HFF-Myc (cell line): ENCODE measurements around the gene DDX6.
"Not testable (repeated sequence)": the region's sequence is repeated elsewhere in the genome, so short reads cannot be mapped to it uniquely, and the experiment has no call there.

Experiments used
- DNase-seq: peaks from one replicate; pipeline ENCODE4 v3.0.0-alpha.2; 2011; ENCODE audit warnings: low read depth; ENCODE audit errors: extremely low read depth
- H3K4me3 ChIP-seq: replicated peaks from 2 replicates; pipeline ENCODE4 v1.5.1; 2011; ENCODE audit warnings: low read depth, mild to moderate bottlenecking, control low read depth, low read length
- TF ChIP-seq, protein P1 (sequence below): IDR thresholded peaks from 2 replicates; pipeline ENCODE4 v1.5.1; 2012; ENCODE audit warnings: mild to moderate bottlenecking, low read depth, low read length, control low read depth; ENCODE audit errors: missing control alignments

Gene DDX6, protein sequence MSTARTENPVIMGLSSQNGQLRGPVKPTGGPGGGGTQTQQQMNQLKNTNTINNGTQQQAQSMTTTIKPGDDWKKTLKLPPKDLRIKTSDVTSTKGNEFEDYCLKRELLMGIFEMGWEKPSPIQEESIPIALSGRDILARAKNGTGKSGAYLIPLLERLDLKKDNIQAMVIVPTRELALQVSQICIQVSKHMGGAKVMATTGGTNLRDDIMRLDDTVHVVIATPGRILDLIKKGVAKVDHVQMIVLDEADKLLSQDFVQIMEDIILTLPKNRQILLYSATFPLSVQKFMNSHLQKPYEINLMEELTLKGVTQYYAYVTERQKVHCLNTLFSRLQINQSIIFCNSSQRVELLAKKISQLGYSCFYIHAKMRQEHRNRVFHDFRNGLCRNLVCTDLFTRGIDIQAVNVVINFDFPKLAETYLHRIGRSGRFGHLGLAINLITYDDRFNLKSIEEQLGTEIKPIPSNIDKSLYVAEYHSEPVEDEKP

DNA sequence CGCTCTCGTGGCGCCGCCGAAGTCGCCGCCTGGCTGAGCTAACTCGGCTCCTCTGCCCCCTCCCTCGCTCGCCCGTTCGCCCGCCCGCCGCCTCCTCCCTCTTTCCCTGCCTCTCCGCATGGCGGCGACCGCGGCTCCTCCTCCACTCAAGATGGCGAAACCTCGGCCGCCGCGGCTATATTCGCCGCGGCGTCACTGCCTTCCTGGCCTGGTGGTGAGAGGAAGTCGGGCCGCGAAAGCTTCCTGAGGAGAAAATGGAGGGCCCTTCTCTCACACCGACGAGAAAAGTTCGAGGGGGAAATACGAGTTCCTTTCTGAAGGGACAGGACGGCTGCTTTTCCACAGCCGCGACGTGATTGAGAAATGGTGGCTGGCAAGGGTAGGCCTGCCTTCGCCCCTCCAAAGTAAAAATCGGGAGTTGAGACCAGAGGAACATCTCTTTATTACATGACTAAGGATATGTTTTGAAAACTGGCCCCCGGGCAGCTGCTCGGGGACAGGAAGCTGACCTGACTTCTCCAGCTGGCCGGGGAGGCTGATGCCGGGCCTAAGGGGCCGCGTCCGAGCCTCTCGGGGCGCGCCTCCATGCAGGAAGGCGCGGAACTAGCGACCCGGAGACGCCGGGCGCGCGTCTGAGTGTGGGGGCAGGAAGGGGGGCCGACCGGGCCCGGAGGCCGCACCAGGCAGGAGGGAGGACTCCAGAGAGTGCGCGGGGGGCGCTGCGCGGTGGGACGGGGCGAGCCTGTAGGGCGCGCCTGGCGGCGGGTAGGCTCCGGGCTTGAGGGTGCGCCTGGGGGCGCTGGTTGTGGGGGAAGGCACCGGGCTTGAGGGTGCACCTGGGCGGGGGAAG is at the start of gene DDX6:
Gene DDX6, minus strand, starts transcription at position 54 of the 850 bp plus-strand sequence. CDS start 4,913 bp downstream, outside the sequence.
- TF ChIP-seq, protein P1, sequence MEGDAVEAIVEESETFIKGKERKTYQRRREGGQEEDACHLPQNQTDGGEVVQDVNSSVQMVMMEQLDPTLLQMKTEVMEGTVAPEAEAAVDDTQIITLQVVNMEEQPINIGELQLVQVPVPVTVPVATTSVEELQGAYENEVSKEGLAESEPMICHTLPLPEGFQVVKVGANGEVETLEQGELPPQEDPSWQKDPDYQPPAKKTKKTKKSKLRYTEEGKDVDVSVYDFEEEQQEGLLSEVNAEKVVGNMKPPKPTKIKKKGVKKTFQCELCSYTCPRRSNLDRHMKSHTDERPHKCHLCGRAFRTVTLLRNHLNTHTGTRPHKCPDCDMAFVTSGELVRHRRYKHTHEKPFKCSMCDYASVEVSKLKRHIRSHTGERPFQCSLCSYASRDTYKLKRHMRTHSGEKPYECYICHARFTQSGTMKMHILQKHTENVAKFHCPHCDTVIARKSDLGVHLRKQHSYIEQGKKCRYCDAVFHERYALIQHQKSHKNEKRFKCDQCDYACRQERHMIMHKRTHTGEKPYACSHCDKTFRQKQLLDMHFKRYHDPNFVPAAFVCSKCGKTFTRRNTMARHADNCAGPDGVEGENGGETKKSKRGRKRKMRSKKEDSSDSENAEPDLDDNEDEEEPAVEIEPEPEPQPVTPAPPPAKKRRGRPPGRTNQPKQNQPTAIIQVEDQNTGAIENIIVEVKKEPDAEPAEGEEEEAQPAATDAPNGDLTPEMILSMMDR = peak; percentile 33
- no peak for DNase-seq

DNA sequence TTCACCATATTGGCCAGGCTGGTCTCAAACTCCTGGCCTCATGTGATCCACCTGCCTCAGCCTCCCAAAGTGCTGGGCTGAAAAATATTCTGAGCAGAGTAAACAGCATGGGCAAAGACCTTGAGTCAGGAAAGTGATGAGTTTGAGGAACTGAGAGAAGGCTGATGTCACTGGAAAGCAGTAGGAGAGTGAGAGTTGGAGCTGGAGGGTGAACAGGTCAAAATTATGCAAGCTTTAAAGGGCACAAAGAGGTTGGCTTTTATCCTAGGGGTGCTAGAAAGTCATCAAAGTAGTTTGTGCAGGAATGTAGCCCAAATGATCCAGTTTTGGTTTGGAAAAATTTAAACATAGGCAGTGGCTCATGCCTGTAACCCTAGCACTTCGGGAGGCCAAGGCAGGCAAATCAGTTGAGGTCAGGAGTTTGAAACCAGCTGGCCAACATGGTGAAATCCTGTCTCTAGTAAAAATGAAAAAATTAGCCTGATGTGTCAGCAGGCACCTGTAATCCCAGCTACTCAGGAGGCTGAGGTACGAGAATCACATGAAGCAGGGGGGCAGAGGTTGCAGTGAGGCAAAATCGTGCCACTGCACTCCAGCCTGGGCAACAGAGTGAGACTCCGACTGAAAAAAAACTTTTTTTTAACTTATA is 48.1 kb upstream of the DDX6 start:
- TF ChIP-seq, protein P1 = no peak
- H3K4me3 ChIP-seq = no peak overlapping the region
- no peak for DNase-seq

More for the DNA sequence above, at the start of gene DDX6:
- H3K4me3 ChIP-seq = peak within 1 kb of the TSS; percentile 83

DNA sequence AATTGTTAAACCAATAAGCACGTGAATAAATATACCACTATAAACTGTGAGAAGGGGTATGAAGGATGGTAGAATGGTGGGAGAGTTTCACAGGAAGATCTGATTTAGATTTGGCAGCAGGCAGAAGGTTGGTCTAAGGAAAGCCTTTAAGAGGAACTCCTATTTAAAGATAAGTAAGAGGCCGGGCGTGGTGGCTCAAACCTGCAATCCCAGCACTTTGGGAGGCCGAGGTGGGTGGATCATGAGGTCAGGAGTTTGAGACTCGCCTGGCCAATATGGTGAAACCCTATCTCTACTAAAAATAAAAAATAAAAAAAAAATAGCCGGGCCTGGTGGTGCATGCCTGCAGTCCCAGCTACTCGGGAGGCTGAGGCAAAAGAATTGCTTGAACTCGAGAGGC is 46.9 kb upstream of the DDX6 start:
- TF ChIP-seq, protein P1 = no peak
- H3K4me3 ChIP-seq = no peak overlapping the region
- DNase-seq = no peak

DNA sequence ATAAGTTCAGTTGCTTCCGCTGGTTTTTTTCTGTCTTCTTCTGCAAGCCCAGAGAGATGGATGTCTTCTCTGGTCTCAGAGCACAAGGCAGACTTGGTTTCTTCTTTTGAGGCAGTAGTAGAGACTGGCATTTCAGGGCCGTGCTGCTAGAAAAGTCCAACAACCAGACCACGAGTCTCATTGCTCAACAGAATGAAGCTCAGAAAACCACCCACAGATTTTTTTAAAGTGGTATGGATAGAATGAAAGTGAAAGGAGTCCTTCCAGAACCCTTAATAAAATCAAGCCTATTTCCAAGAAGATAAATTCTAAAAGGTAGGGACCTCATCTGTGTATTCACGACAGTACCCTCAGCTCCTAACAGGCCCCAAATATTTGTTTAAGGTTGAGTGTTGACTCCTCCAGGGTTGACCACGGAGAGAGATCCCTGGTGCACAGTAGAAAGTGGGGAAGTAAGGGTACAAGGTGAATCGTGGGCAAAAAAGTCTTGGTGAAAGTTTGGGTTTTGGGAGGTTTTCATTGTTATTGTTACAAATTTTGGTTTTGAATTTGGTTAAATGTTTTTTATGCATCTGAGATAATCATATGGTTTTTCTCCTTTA is 43.6 kb upstream of the DDX6 start:
- TF ChIP-seq, protein P1 = no peak
- no peak overlapping the region for H3K4me3 ChIP-seq
- DNase-seq = no peak

DNA sequence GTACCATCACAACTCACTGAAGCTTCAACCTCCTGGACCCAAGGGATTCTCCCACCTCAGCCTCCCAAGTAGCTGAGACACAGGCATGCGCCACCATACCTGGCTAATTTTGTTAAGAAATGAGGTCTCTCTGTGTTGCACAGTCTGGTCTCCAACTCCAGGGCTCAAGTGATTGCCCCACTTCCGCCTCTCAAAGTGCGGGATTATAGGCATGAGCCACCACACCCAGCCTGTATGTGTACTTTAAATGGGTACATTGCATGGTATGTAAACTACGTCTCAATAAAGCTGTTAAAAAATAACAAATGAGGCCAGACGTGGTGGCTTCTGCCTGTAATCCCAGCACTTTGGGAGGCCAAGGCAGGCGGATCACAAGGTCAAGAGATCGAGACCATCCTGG is 36.2 kb upstream of the DDX6 start:
- TF ChIP-seq, protein P1 = no peak
- no peak for DNase-seq
- no peak overlapping the region for H3K4me3 ChIP-seq

DNA sequence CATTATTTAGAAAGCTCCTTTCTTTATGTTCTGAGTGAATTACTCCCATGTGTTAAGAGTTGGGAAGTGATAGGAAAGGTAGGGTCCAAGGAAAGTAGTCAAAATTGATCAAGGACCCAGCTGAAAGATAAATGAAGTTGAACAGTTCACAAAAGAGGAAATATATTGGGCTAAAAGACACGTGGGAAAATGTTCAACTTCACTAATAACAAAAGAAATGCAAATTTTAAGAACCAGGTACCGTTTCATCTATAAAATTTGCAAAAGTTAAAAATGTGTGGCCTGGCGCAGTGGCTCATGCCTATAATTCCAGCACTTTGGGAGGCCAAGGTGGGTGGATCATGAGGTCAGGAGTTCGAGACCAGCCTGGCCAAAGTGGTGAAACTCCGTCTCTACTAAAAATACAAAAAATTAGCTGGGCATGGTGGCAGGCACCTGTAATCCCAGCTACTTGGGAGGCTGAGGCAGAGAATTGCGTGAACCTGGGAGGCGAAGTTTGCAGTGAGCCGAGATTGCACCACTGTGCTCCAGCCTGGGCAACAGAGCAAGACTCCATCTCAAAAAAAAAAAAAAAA is 32.1 kb upstream of the DDX6 start:
- H3K4me3 ChIP-seq, DNase-seq: not testable (repeated sequence)
